Measurements from ENCODE around the gene FXR1. TPM values are rescaled to one million over a fixed set of nuclear protein-coding genes. Genes with fewer than 3 reads are reported as not detected.

The FXR1 gene
- total and polyA plus RNA-seq, 10 of the 15 experiments (the other 5 are each of a cell fraction or from before 2014, with no cell fraction given) = 38.5 to 159 (median 102) TPM

- BruUV-seq (replicated peaks) = no TSS peak
- Histone ChIP-seq H3K27me3 (replicated peaks in 1 of 2; ENCODE audit: control insufficient read depth in 2 of 2, insufficient read depth in 2 of 2, low read length in 1 of 2) (no peaks in the 10 kb centered on the region; a peak in 1 of 4 replicates), H3K36me3 (ENCODE audit: control insufficient read depth in 2 of 2, insufficient read depth in 2 of 2, low read length in 1 of 2) (no peaks in the 10 kb centered on the region), H3K4me1 (ENCODE audit: control insufficient read depth, insufficient read depth, low read length) (no peaks in the 10 kb centered on the region), H3K4me3 (no peak overlapping the region), H3K27ac (ENCODE audit: control insufficient read depth, insufficient read depth) (no peak overlapping the region), H3K9me3 (replicated peaks; ENCODE audit: control insufficient read depth, insufficient read depth, low read length) (no peaks in the 10 kb centered on the region), H3K9ac (ENCODE audit: control insufficient read depth, insufficient read depth, low read length) (no peak overlapping the region), H3K4me2 (ENCODE audit: control insufficient read depth, insufficient read depth) (no peak overlapping the region), H2AFZ (ENCODE audit: control insufficient read depth, low read depth, low read length) (no peak overlapping the region), H4K20me1 (ENCODE audit: control insufficient read depth, insufficient read depth) (no peaks in the 10 kb centered on the region), H3K79me2 (ENCODE audit: control insufficient read depth, insufficient read depth, low read length) (no peaks in the 10 kb centered on the region)
- ATAC-seq (no peak), FAIRE-seq (no peak), DNase-seq (ENCODE audit: low read depth, low spot score) (no peak)
- ChIA-PET RAD21 (ENCODE audit: unreplicated experiment) (no interaction called here), SMC1A (ENCODE audit: uncharacterized antibody, unreplicated experiment) (no interaction called here), CTCF (no interaction called here), POLR2A (no interaction called here)
- WGBS (ENCODE audit: insufficient coverage, insufficient replicate concordance, low lambda C conversion rate, missing lambda C conversion rate) = 45% methylated on average over 28 of the region's 28 CpGs
- in situ Hi-C loops (cut with MboI) (no loop called here), intact Hi-C loops (cut with micrococcal nuclease; ENCODE audit: unreplicated experiment) (no loop called here)
- TF ChIP-seq SP1 (IDR thresholded peaks at IDR 0.05; ENCODE audit: low read depth, low read length) = no peak
Observed at GRCh38 chr3:180870008-180870699, 42.3 kb upstream of the FXR1 start.

DNA sequence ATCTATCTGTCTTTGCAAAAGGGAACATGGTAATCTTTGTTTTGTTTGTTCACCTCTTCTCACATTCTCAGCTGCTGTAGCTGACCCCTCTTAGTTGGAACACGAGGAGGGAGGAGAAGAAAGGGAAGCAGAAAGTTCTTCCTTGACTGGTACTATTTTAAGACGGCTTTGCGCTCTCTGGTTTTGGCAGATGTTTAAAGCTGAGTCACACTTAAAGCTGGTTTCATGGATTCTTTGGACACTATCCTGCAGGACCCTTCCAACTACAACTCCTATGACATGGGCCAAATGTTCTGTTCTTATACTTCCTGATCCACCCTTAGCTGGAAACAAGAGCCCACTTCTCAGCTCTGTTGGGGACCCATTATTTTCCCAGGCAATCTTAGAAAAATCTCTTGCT lies 40.6 kb upstream of the FXR1 start:
- Histone ChIP-seq H3K4me3 (no peak overlapping the region), H3K4me1 (ENCODE audit: control insufficient read depth, insufficient read depth, low read length) (no peaks in the 10 kb centered on the region), H3K27me3 (replicated peaks in 1 of 2; ENCODE audit: control insufficient read depth in 2 of 2, insufficient read depth in 2 of 2, low read length in 1 of 2) (no peaks in the 10 kb centered on the region; a peak in 1 of 4 replicates), H4K20me1 (ENCODE audit: control insufficient read depth, insufficient read depth) (no peaks in the 10 kb centered on the region), H3K4me2 (ENCODE audit: control insufficient read depth, insufficient read depth) (no peak overlapping the region), H3K9ac (ENCODE audit: control insufficient read depth, insufficient read depth, low read length) (no peak overlapping the region), H3K9me3 (replicated peaks; ENCODE audit: control insufficient read depth, insufficient read depth, low read length) (no peaks in the 10 kb centered on the region), H3K36me3 (ENCODE audit: control insufficient read depth in 2 of 2, insufficient read depth in 2 of 2, low read length in 1 of 2) (no peaks in the 10 kb centered on the region), H3K27ac (ENCODE audit: control insufficient read depth, insufficient read depth) (no peak overlapping the region), H2AFZ (ENCODE audit: control insufficient read depth, low read depth, low read length) (no peak overlapping the region), H3K79me2 (ENCODE audit: control insufficient read depth, insufficient read depth, low read length) (no peaks in the 10 kb centered on the region)
- DNase-seq (ENCODE audit: low read depth, low spot score) (no peak), FAIRE-seq (no peak), ATAC-seq (no peak)
- ChIA-PET RAD21 (ENCODE audit: unreplicated experiment) (no interaction called here), CTCF (no interaction called here), POLR2A (no interaction called here), SMC1A (ENCODE audit: uncharacterized antibody, unreplicated experiment) (no interaction called here)
- no TSS peak for BruUV-seq (replicated peaks)
- 65% methylated on average over 3 of the region's 3 CpGs for WGBS (ENCODE audit: insufficient coverage, insufficient replicate concordance, low lambda C conversion rate, missing lambda C conversion rate)
- in situ Hi-C loops (cut with MboI) = no loop called here
- intact Hi-C loops (cut with micrococcal nuclease; ENCODE audit: unreplicated experiment) = no loop called here
- TF ChIP-seq ESRRA (IDR thresholded peaks at IDR 0.05; ENCODE audit: low read length) (no peak), HCFC1 (IDR thresholded peaks at IDR 0.05; ENCODE audit: low read length) (no peak), NFYA (IDR thresholded peaks at IDR 0.05; ENCODE audit: borderline replicate concordance, low read depth, low read length) (no peak), MEF2B (IDR thresholded peaks at IDR 0.05; ENCODE audit: partially characterized antibody, poor library complexity, severe bottlenecking) (no peak), GATAD2B (conservative IDR thresholded peaks at IDR 0.05; ENCODE audit: low read depth) (no peak), RELA (IDR thresholded peaks at IDR 0.05; ENCODE audit: borderline replicate concordance, partially characterized antibody) (no peak), BRCA1 (IDR thresholded peaks at IDR 0.05; ENCODE audit: low read depth, low read length) (no peak), CUX1 (IDR thresholded peaks at IDR 0.05; ENCODE audit: insufficient replicate concordance, low read depth, low read length) (no peak)
- TF ChIP-seq, protein P1, sequence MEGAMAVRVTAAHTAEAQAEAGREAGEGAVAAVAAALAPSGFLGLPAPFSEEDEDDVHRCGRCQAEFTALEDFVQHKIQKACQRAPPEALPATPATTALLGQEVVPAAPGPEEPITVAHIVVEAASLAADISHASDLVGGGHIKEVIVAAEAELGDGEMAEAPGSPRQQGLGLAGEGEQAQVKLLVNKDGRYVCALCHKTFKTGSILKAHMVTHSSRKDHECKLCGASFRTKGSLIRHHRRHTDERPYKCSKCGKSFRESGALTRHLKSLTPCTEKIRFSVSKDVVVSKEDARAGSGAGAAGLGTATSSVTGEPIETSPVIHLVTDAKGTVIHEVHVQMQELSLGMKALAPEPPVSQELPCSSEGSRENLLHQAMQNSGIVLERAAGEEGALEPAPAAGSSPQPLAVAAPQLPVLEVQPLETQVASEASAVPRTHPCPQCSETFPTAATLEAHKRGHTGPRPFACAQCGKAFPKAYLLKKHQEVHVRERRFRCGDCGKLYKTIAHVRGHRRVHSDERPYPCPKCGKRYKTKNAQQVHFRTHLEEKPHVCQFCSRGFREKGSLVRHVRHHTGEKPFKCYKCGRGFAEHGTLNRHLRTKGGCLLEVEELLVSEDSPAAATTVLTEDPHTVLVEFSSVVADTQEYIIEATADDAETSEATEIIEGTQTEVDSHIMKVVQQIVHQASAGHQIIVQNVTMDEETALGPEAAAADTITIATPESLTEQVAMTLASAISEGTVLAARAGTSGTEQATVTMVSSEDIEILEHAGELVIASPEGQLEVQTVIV (IDR thresholded peaks at IDR 0.05; ENCODE audit: borderline replicate concordance, partially characterized antibody) = no peak
